Limb (tissue), 2 donors: Measurements from ENCODE around the gene INSIG1.

ENCODE experiments used
- DNase-seq, 2 donors: peaks; one replicate each; pipeline ENCODE4 v3.0.0-alpha.2; 2016; ENCODE audit errors: extremely low spot score in 2 of 2

Gene INSIG1

GRCh38 chr7:155348806-155349205, 51.1 kb downstream of the INSIG1 start:
- DNase-seq = no peak

- DNase-seq = no peak
Measured at GRCh38 chr7:155349601-155350331, 52.1 kb downstream of the INSIG1 start.

GRCh38 chr7:155351120-155351870, 53.6 kb downstream of the INSIG1 start:
- DNase-seq = no peak

GRCh38 chr7:155352076-155352752, 54.5 kb downstream of the INSIG1 start:
- no peak for DNase-seq

GRCh38 chr7:155352753-155353115, 55.1 kb downstream of the INSIG1 start:
- DNase-seq = no peak

- DNase-seq = no peak
Measured at GRCh38 chr7:155353256-155353897, 55.7 kb downstream of the INSIG1 start.

- no peak for DNase-seq
Measured at GRCh38 chr7:155354371-155355048, 56.8 kb downstream of the INSIG1 start.

GRCh38 chr7:155355176-155355575, 57.5 kb downstream of the INSIG1 start:
- no peak for DNase-seq

DNA sequence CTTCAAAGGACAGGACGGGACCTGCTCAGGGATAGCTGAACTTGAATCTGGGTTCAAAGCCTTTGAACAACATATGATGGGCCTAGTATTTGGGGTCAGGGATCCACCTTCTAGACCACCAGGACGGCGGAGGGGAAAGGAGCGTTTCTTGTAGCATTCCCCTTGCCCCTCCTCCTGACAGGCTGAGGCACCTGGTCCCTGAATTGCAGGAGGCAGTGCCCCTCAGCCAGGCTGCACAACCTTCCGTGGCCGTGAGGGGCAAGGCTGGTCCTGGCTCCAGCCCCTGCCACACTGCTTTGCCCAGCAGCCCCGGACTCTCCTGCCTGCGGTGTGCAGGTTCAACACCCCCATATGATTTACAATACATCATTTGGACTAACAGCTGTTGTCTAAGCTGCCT, 58.1 kb downstream of the INSIG1 start:
- no peak for DNase-seq

- peak in 1 of 2 donors; percentile 48 for DNase-seq
Measured at GRCh38 chr7:155356323-155357105, 58.8 kb downstream of the INSIG1 start.

- no peak for DNase-seq
Measured at GRCh38 chr7:155357573-155358041, 59.9 kb downstream of the INSIG1 start.

GRCh38 chr7:155358066-155358947, 60.6 kb downstream of the INSIG1 start:
- DNase-seq = no peak

DNA sequence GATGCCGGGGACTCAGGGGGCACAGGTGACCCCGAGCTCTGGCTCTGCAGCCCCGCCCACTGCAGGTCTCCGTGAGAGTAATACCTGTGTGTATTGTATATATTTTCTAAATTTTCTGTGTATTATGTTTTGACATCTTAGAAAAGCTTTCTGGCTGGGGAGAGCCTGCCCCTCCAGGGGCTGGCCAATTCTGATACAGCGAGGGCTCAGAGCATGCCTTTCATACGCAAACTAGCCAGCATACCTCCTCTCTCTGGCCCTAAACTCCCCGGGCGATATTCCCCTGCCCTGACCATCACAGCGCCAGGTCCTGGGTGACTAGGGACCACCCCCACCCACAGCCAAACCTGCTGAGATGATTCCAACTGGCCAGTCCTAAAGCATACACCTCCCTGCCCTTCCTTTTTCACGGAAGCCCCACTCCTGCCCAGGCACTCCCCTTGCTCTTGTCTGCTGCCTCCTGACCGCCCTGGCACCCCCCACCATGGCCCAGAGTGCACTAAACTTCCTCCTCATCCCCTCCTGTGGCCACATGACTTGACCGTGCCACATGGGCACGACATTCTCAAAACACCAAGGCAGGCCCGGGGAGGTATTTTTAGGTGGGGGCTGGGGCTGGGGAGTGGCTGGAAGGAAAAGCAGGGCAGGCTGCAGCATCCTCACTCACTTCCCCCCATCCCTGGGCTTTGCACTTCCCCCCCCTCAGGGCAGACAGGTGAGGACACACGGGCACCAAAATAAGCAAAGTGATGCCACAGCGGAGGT, 61.5 kb downstream of the INSIG1 start:
- DNase-seq = no peak
